ENCODE results near the gene PEF1.

- TF ChIP-seq CTCF (IDR thresholded peaks at IDR 0.05; ENCODE audit: insufficient read depth, low read length, poor library complexity, severe bottlenecking) (no peak), EZH2phosphoT487 (conservative IDR thresholded peaks at IDR 0.05; ENCODE audit: low read length) (no peak)
These were observed 15.6 kb downstream of the PEF1 start for GRCh38 chr1:31628931-31629556.
